Keratinocyte (primary cell): Measurements from ENCODE around the gene CDC42EP1.
"Not testable (repeated sequence)": the region's sequence is repeated elsewhere in the genome, so short reads cannot be mapped to it uniquely, and the experiment has no call there.

Experiments used
- CTCF ChIP-seq, 3 experiments: IDR thresholded peaks in 1 of 3; conservative IDR thresholded peaks in 1 of 3; optimal IDR thresholded peaks in 1 of 3; 2 replicates in 2 of 3; 3 replicates in 1 of 3; pipeline versions ENCODE3 to v1.5.1; 2011; ENCODE audit warnings: low read length in 3 of 3, mild to moderate bottlenecking in 3 of 3, moderate library complexity in 2 of 3, control low read depth in 1 of 3, inconsistent platforms in 1 of 3; ENCODE audit not compliant: insufficient read depth in 2 of 3; ENCODE audit errors: extremely low read depth in 1 of 3
- EZH2 ChIP-seq: IDR thresholded peaks from one replicate; pipeline ENCODE4 v1.6.1; 2012; ENCODE audit warnings: inconsistent platforms, mild to moderate bottlenecking, low read length, moderate library complexity

- TF ChIP-seq CTCF (optimal IDR thresholded peaks at IDR 0.05 in 1 of 3, IDR thresholded peaks at IDR 0.05 in 1 of 3, conservative IDR thresholded peaks at IDR 0.05 in 1 of 3; ENCODE audit: extremely low read depth in 1 of 3, insufficient read depth in 2 of 3, low read length in 3 of 3); EZH2: not testable (repeated sequence)
Measured at GRCh38 chr22:37542416-37542815, 17.9 kb upstream of the CDC42EP1 start.
